Measurements from ENCODE around the gene SLC7A6. TPM values are rescaled to one million over a fixed set of nuclear protein-coding genes. Genes with fewer than 3 reads are reported as not detected.

SLC7A6 gene
- total RNA-seq, 1 donor from 2014 or later = 71.9 TPM

GRCh38 chr16:68273459-68273858 is 9.1 kb downstream of the SLC7A6 start:
- Histone ChIP-seq H2AFZ (ENCODE audit: low read depth, low read length) (no peak overlapping the region), H3K27me3 (ENCODE audit: insufficient read depth, low read length) (no peaks in the 10 kb centered on the region), H3K4me3 (ENCODE audit: insufficient read depth, low read depth, low read length) (no peak overlapping the region), H3K36me3 (ENCODE audit: insufficient read depth, low read length) (peaks cover 6% of the 10 kb centered on the region), H3K4me2 (ENCODE audit: low read length) (no peak overlapping the region), H3K27ac (ENCODE audit: low read depth, low read length) (no peak overlapping the region), H3K9ac (ENCODE audit: low read length) (no peak overlapping the region), H3K4me1 (ENCODE audit: insufficient read depth, low read length) (no peaks in the 10 kb centered on the region), H4K20me1 (ENCODE audit: insufficient read depth, low read length) (peaks cover 73% of the 10 kb centered on the region), H3K9me3 (ENCODE audit: insufficient read depth, low read depth, low read length) (no peaks in the 10 kb centered on the region), H3K79me2 (ENCODE audit: insufficient read depth, low read length) (peaks cover 75% of the 10 kb centered on the region)
- Mint-ChIP-seq H3K36me3 (ENCODE audit: low read depth, unreplicated experiment) (peaks cover 13% of the 10 kb centered on the region), H3K4me1 (ENCODE audit: low read depth, unreplicated experiment) (peaks cover 16% of the 10 kb centered on the region), H3K4me3 (ENCODE audit: unreplicated experiment) (no peak overlapping the region), H3K9me3 (ENCODE audit: unreplicated experiment) (no peaks in the 10 kb centered on the region), H3K27ac (ENCODE audit: unreplicated experiment) (no peak overlapping the region), H3K27me3 (ENCODE audit: low read depth, unreplicated experiment) (no peaks in the 10 kb centered on the region)
- TF ChIP-seq EZH2 (IDR thresholded peaks at IDR 0.05; ENCODE audit: insufficient read depth, low read length) (no peak), CTCF (IDR thresholded peaks at IDR 0.05; ENCODE audit: insufficient read depth, low read depth, low read length) (no peak)
- FAIRE-seq = no peak
- DNase-seq (ENCODE audit: low read depth) = no peak

GRCh38 chr16:68273896-68274295 is 9.6 kb downstream of the SLC7A6 start:
- Mint-ChIP-seq H3K9me3 (ENCODE audit: unreplicated experiment) (no peaks in the 10 kb centered on the region), H3K36me3 (ENCODE audit: low read depth, unreplicated experiment) (peaks cover 13% of the 10 kb centered on the region), H3K4me1 (ENCODE audit: low read depth, unreplicated experiment) (peaks cover 16% of the 10 kb centered on the region), H3K4me3 (ENCODE audit: unreplicated experiment) (no peak overlapping the region), H3K27me3 (ENCODE audit: low read depth, unreplicated experiment) (no peaks in the 10 kb centered on the region), H3K27ac (ENCODE audit: unreplicated experiment) (no peak overlapping the region)
- peaks cover 72% of the 10 kb centered on the region for H3K79me2 ChIP-seq (ENCODE audit: insufficient read depth, low read length)
- no peak for FAIRE-seq
- H3K4me1 ChIP-seq (ENCODE audit: insufficient read depth, low read length) = no peaks in the 10 kb centered on the region
- peaks cover 6% of the 10 kb centered on the region for H3K36me3 ChIP-seq (ENCODE audit: insufficient read depth, low read length)
- no peak overlapping the region for H3K4me3 ChIP-seq (ENCODE audit: insufficient read depth, low read depth, low read length)
- no peaks in the 10 kb centered on the region for H3K9me3 ChIP-seq (ENCODE audit: insufficient read depth, low read depth, low read length)
- H3K4me2 ChIP-seq (ENCODE audit: low read length) = no peak overlapping the region
- no peak overlapping the region for H3K27ac ChIP-seq (ENCODE audit: low read depth, low read length)
- H4K20me1 ChIP-seq (ENCODE audit: insufficient read depth, low read length) = peaks cover 72% of the 10 kb centered on the region
- H2AFZ ChIP-seq (ENCODE audit: low read depth, low read length) = no peak overlapping the region
- no peak for DNase-seq (ENCODE audit: low read depth)
- H3K27me3 ChIP-seq (ENCODE audit: insufficient read depth, low read length) = no peaks in the 10 kb centered on the region
- TF ChIP-seq CTCF (IDR thresholded peaks at IDR 0.05; ENCODE audit: insufficient read depth, low read depth, low read length) (no peak), EZH2 (IDR thresholded peaks at IDR 0.05; ENCODE audit: insufficient read depth, low read length) (no peak)
- H3K9ac ChIP-seq (ENCODE audit: low read length) = no peak overlapping the region

GRCh38 chr16:68274441-68274840 is 10.1 kb downstream of the SLC7A6 start:
- H3K27me3 Mint-ChIP-seq (ENCODE audit: low read depth, unreplicated experiment) = no peaks in the 10 kb centered on the region
- peaks cover 11% of the 10 kb centered on the region for H3K36me3 Mint-ChIP-seq (ENCODE audit: low read depth, unreplicated experiment)
- peaks cover 6% of the 10 kb centered on the region for H3K36me3 ChIP-seq (ENCODE audit: insufficient read depth, low read length)
- H3K27me3 ChIP-seq (ENCODE audit: insufficient read depth, low read length) = no peaks in the 10 kb centered on the region
- H3K4me2 ChIP-seq (ENCODE audit: low read length) = no peak overlapping the region
- no peaks in the 10 kb centered on the region for H3K4me1 ChIP-seq (ENCODE audit: insufficient read depth, low read length)
- no peaks in the 10 kb centered on the region for H3K9me3 ChIP-seq (ENCODE audit: insufficient read depth, low read depth, low read length)
- H3K9me3 Mint-ChIP-seq (ENCODE audit: unreplicated experiment) = no peaks in the 10 kb centered on the region
- DNase-seq (ENCODE audit: low read depth) (no peak), FAIRE-seq (no peak)
- no peak overlapping the region for H2AFZ ChIP-seq (ENCODE audit: low read depth, low read length)
- H3K9ac ChIP-seq (ENCODE audit: low read length) = no peak overlapping the region
- TF ChIP-seq CTCF (IDR thresholded peaks at IDR 0.05; ENCODE audit: insufficient read depth, low read depth, low read length) (no peak), EZH2 (IDR thresholded peaks at IDR 0.05; ENCODE audit: insufficient read depth, low read length) (no peak)
- no peak overlapping the region for H3K27ac Mint-ChIP-seq (ENCODE audit: unreplicated experiment)
- no peak overlapping the region for H3K4me3 ChIP-seq (ENCODE audit: insufficient read depth, low read depth, low read length)
- H3K79me2 ChIP-seq (ENCODE audit: insufficient read depth, low read length) = peaks cover 66% of the 10 kb centered on the region
- no peak overlapping the region for H3K4me3 Mint-ChIP-seq (ENCODE audit: unreplicated experiment)
- peaks cover 67% of the 10 kb centered on the region for H4K20me1 ChIP-seq (ENCODE audit: insufficient read depth, low read length)
- H3K4me1 Mint-ChIP-seq (ENCODE audit: low read depth, unreplicated experiment) = peaks cover 11% of the 10 kb centered on the region
- H3K27ac ChIP-seq (ENCODE audit: low read depth, low read length) = no peak overlapping the region
